ENCODE data around the gene EHMT1. TPM values are rescaled to one million over a fixed set of nuclear protein-coding genes. Genes with fewer than 3 reads are reported as not detected.

Gene EHMT1
- total RNA-seq, 1 experiment from 2014 or later: 35.9 TPM

- H4K20me1 ChIP-seq (ENCODE audit: insufficient read depth, low read depth, low read length): peaks cover 5% of the 10 kb centered on the region; the same call in 1 of the 2 replicates
- no peak overlapping the region for H3K4me2 ChIP-seq (ENCODE audit: low read depth, low read length, poor library complexity, severe bottlenecking)
- 0 out of 2 replicates have a peak, but pooled peaks cover 4% of the 10 kb centered on the region for H3K36me3 ChIP-seq (ENCODE audit: insufficient read depth, low read length)
- peaks cover 94% of the 10 kb centered on the region for H3K79me2 ChIP-seq (ENCODE audit: low read length)
- no peaks in the 10 kb centered on the region for H3K9me3 ChIP-seq (ENCODE audit: low read length)
- peaks cover 58% of the 10 kb centered on the region for H3K4me1 ChIP-seq (ENCODE audit: low read length)
- no peak overlapping the region for H3K4me3 ChIP-seq (ENCODE audit: low read length)
- H3K27ac ChIP-seq (ENCODE audit: low read length): peak overlapping the region; percentile 50
- no peaks in the 10 kb centered on the region for H3K9me2 ChIP-seq (replicated peaks; ENCODE audit: insufficient read depth, low read length)
- H3K9ac ChIP-seq (ENCODE audit: low read length): no peak overlapping the region
- no peak for DNase-seq
- H2AFZ ChIP-seq (ENCODE audit: low read length): no peak overlapping the region
- no peaks in the 10 kb centered on the region for H3K27me3 ChIP-seq (ENCODE audit: low read length)
Observed at GRCh38 chr9:137664676-137665075, 45.9 kb downstream of the EHMT1 start.

- Histone ChIP-seq H3K9me3 (ENCODE audit: low read length) (no peaks in the 10 kb centered on the region), H3K4me2 (ENCODE audit: low read depth, low read length, poor library complexity, severe bottlenecking) (peak overlapping the region; percentile 72)
Observed at GRCh38 chr9:137665226-137665625, 46.4 kb downstream of the EHMT1 start.

GRCh38 chr9:137665697-137666512 is 47.1 kb downstream of the EHMT1 start:
- H3K9me2 ChIP-seq (replicated peaks; ENCODE audit: insufficient read depth, low read length): no peaks in the 10 kb centered on the region
- no peak overlapping the region for H2AFZ ChIP-seq (ENCODE audit: low read length)
- peak overlapping the region; percentile 53 for H3K9ac ChIP-seq (ENCODE audit: low read length)
- no peak for DNase-seq
- H3K4me1 ChIP-seq (ENCODE audit: low read length): peaks cover 52% of the 10 kb centered on the region
- H3K27ac ChIP-seq (ENCODE audit: low read length): peak overlapping the region; percentile 85
- H4K20me1 ChIP-seq (ENCODE audit: insufficient read depth, low read depth, low read length): peaks cover 5% of the 10 kb centered on the region; the same call in 1 of the 2 replicates
- H3K36me3 ChIP-seq (ENCODE audit: insufficient read depth, low read length): 0 out of 2 replicates have a peak, but pooled peaks cover 4% of the 10 kb centered on the region
- H3K27me3 ChIP-seq (ENCODE audit: low read length): no peaks in the 10 kb centered on the region
- peak overlapping the region; percentile 72 for H3K4me2 ChIP-seq (ENCODE audit: low read depth, low read length, poor library complexity, severe bottlenecking)
- H3K9me3 ChIP-seq (ENCODE audit: low read length): no peaks in the 10 kb centered on the region
- peaks cover 87% of the 10 kb centered on the region for H3K79me2 ChIP-seq (ENCODE audit: low read length)
- peak overlapping the region; percentile 48; the same call in 1 of the 2 replicates for H3K4me3 ChIP-seq (ENCODE audit: low read length)

More at GRCh38 chr9:137665226-137665625, 46.4 kb downstream of the EHMT1 start:
- no peak for DNase-seq
- Histone ChIP-seq H3K79me2 (ENCODE audit: low read length) (peaks cover 89% of the 10 kb centered on the region), H3K27me3 (ENCODE audit: low read length) (no peaks in the 10 kb centered on the region), H3K9ac (ENCODE audit: low read length) (no peak overlapping the region), H3K36me3 (ENCODE audit: insufficient read depth, low read length) (0 out of 2 replicates have a peak, but pooled peaks cover 4% of the 10 kb centered on the region), H3K27ac (ENCODE audit: low read length) (no peak overlapping the region), H3K4me3 (ENCODE audit: low read length) (no peak overlapping the region), H4K20me1 (ENCODE audit: insufficient read depth, low read depth, low read length) (peaks cover 5% of the 10 kb centered on the region; the same call in 1 of the 2 replicates), H3K4me1 (ENCODE audit: low read length) (peaks cover 58% of the 10 kb centered on the region), H2AFZ (ENCODE audit: low read length) (no peak overlapping the region), H3K9me2 (replicated peaks; ENCODE audit: insufficient read depth, low read length) (no peaks in the 10 kb centered on the region)

GRCh38 chr9:137666513-137666822 is 47.7 kb downstream of the EHMT1 start:
- no peak for DNase-seq
- Histone ChIP-seq H3K9me2 (replicated peaks; ENCODE audit: insufficient read depth, low read length) (no peaks in the 10 kb centered on the region), H3K4me3 (ENCODE audit: low read length) (peak overlapping the region; percentile 48; the same call in 1 of the 2 replicates), H3K79me2 (ENCODE audit: low read length) (peaks cover 86% of the 10 kb centered on the region), H3K4me2 (ENCODE audit: low read depth, low read length, poor library complexity, severe bottlenecking) (peak overlapping the region; percentile 72), H3K9ac (ENCODE audit: low read length) (peak overlapping the region; percentile 53), H3K36me3 (ENCODE audit: insufficient read depth, low read length) (0 out of 2 replicates have a peak, but pooled peaks cover 4% of the 10 kb centered on the region), H4K20me1 (ENCODE audit: insufficient read depth, low read depth, low read length) (peaks cover 5% of the 10 kb centered on the region; the same call in 1 of the 2 replicates), H3K27ac (ENCODE audit: low read length) (peak overlapping the region; percentile 85), H3K9me3 (ENCODE audit: low read length) (no peaks in the 10 kb centered on the region), H3K27me3 (ENCODE audit: low read length) (no peaks in the 10 kb centered on the region), H3K4me1 (ENCODE audit: low read length) (peaks cover 52% of the 10 kb centered on the region), H2AFZ (ENCODE audit: low read length) (no peak overlapping the region)

GRCh38 chr9:137666955-137667670 is 48.3 kb downstream of the EHMT1 start:
- H3K79me2 ChIP-seq (ENCODE audit: low read length): peaks cover 86% of the 10 kb centered on the region
- peak overlapping the region; percentile 72 for H3K4me2 ChIP-seq (ENCODE audit: low read depth, low read length, poor library complexity, severe bottlenecking)
- no peak overlapping the region for H2AFZ ChIP-seq (ENCODE audit: low read length)
- peak overlapping the region; percentile 48 for H3K4me3 ChIP-seq (ENCODE audit: low read length)
- no peaks in the 10 kb centered on the region for H3K9me2 ChIP-seq (replicated peaks; ENCODE audit: insufficient read depth, low read length)
- peak overlapping the region; percentile 85 for H3K27ac ChIP-seq (ENCODE audit: low read length)
- H3K9ac ChIP-seq (ENCODE audit: low read length): peak overlapping the region; percentile 53
- peaks cover 58% of the 10 kb centered on the region for H3K4me1 ChIP-seq (ENCODE audit: low read length)
- H4K20me1 ChIP-seq (ENCODE audit: insufficient read depth, low read depth, low read length): peaks cover 5% of the 10 kb centered on the region; the same call in 1 of the 2 replicates
- no peaks in the 10 kb centered on the region for H3K27me3 ChIP-seq (ENCODE audit: low read length)
- no peaks in the 10 kb centered on the region for H3K9me3 ChIP-seq (ENCODE audit: low read length)
- H3K36me3 ChIP-seq (ENCODE audit: insufficient read depth, low read length): 0 out of 2 replicates have a peak, but pooled peaks cover 4% of the 10 kb centered on the region
- DNase-seq: peak; percentile 68

- Histone ChIP-seq H3K27ac (ENCODE audit: low read length) (peak overlapping the region; percentile 85; the same call in 1 of the 2 replicates), H3K4me2 (ENCODE audit: low read depth, low read length, poor library complexity, severe bottlenecking) (no peak overlapping the region), H3K36me3 (ENCODE audit: insufficient read depth, low read length) (0 out of 2 replicates have a peak, but pooled peaks cover 4% of the 10 kb centered on the region), H4K20me1 (ENCODE audit: insufficient read depth, low read depth, low read length) (peaks cover 10% of the 10 kb centered on the region), H3K27me3 (ENCODE audit: low read length) (no peaks in the 10 kb centered on the region), H3K79me2 (ENCODE audit: low read length) (peaks cover 88% of the 10 kb centered on the region), H3K9ac (ENCODE audit: low read length) (no peak overlapping the region), H3K4me3 (ENCODE audit: low read length) (no peak overlapping the region), H2AFZ (ENCODE audit: low read length) (no peak overlapping the region), H3K9me3 (ENCODE audit: low read length) (no peaks in the 10 kb centered on the region), H3K9me2 (replicated peaks; ENCODE audit: insufficient read depth, low read length) (no peaks in the 10 kb centered on the region), H3K4me1 (ENCODE audit: low read length) (peaks cover 65% of the 10 kb centered on the region)
- no peak for DNase-seq
Observed at GRCh38 chr9:137668203-137668602, 49.4 kb downstream of the EHMT1 start.

- Histone ChIP-seq H2AFZ (ENCODE audit: low read length) (no peak overlapping the region), H3K4me2 (ENCODE audit: low read depth, low read length, poor library complexity, severe bottlenecking) (no peak overlapping the region), H3K79me2 (ENCODE audit: low read length) (peaks cover 89% of the 10 kb centered on the region), H3K4me1 (ENCODE audit: low read length) (peaks cover 58% of the 10 kb centered on the region), H4K20me1 (ENCODE audit: insufficient read depth, low read depth, low read length) (peaks cover 14% of the 10 kb centered on the region), H3K9me2 (replicated peaks; ENCODE audit: insufficient read depth, low read length) (no peaks in the 10 kb centered on the region), H3K9ac (ENCODE audit: low read length) (no peak overlapping the region), H3K9me3 (ENCODE audit: low read length) (no peaks in the 10 kb centered on the region), H3K4me3 (ENCODE audit: low read length) (no peak overlapping the region), H3K27ac (ENCODE audit: low read length) (no peak overlapping the region), H3K36me3 (ENCODE audit: insufficient read depth, low read length) (0 out of 2 replicates have a peak, but pooled peaks cover 4% of the 10 kb centered on the region), H3K27me3 (ENCODE audit: low read length) (no peaks in the 10 kb centered on the region)
- DNase-seq: peak; percentile 54
Observed at GRCh38 chr9:137669261-137669672, 50.5 kb downstream of the EHMT1 start.

Data from Karpas-422 (cell line).